ENCODE measurements around the gene AATF.

Gene AATF

GRCh38 chr17:36911001-36911400, 37.8 kb upstream of the AATF start:
- POLR2A ChIA-PET: no interaction called here
- H3K27me3 ChIP-seq (replicated peaks in 2 of 5; ENCODE audit: control insufficient read depth in 4 of 5, insufficient read depth in 5 of 5, low read length in 4 of 5): peaks cover 0 to 47% (median 11%) of the 10 kb centered on the region in 5 experiments

GRCh38 chr17:36913132-36913531, 35.6 kb upstream of the AATF start:
- peaks cover 0 to 39% (median 10%) of the 10 kb centered on the region in 5 experiments for H3K27me3 ChIP-seq (replicated peaks in 2 of 5; ENCODE audit: control insufficient read depth in 4 of 5, insufficient read depth in 5 of 5, low read length in 4 of 5)
- H3K27ac ChIP-seq (ENCODE audit: insufficient read depth in 1 of 2, low read depth in 1 of 2, low read length in 2 of 2, poor library complexity in 1 of 2, severe bottlenecking in 2 of 2): no peak overlapping the region
- H3K36me3 ChIP-seq (ENCODE audit: control insufficient read depth in 4 of 4, insufficient read depth in 4 of 4, low read length in 3 of 4): no peaks in the 10 kb centered on the region
- DNase-seq: no peak
- ChIA-PET POLR2A (no interaction called here), CTCF (no interaction called here)
- no peaks in the 10 kb centered on the region for H3K9me3 ChIP-seq (ENCODE audit: control extremely low read depth in 1 of 5, control insufficient read depth in 4 of 5, insufficient read depth in 2 of 5, low read depth in 1 of 5, low read length in 4 of 5)
- WGBS (ENCODE audit: insufficient coverage): no CpG with 5 or more reads among the region's 5 CpGs
- no peak overlapping the region for H3K4me3 ChIP-seq (ENCODE audit: control insufficient read depth in 1 of 7, extremely low read depth in 1 of 7, insufficient read depth in 4 of 7, low read depth in 2 of 7, low read length in 6 of 7)
- no peaks in the 10 kb centered on the region for H3K4me1 ChIP-seq (ENCODE audit: control extremely low read depth in 1 of 4, control insufficient read depth in 4 of 4, insufficient read depth in 4 of 4, low read length in 3 of 4)

More at GRCh38 chr17:36911001-36911400, 37.8 kb upstream of the AATF start:
- no peaks in the 10 kb centered on the region for H3K4me1 ChIP-seq (ENCODE audit: control extremely low read depth in 1 of 4, control insufficient read depth in 4 of 4, insufficient read depth in 4 of 4, low read length in 3 of 4)
- 82% methylated on average over 2 of the region's 3 CpGs for WGBS (ENCODE audit: insufficient coverage)
- H3K36me3 ChIP-seq (ENCODE audit: control insufficient read depth in 4 of 4, insufficient read depth in 4 of 4, low read length in 3 of 4): no peaks in the 10 kb centered on the region
- DNase-seq: no peak
- CTCF ChIA-PET: interaction anchor here (1.2 kb wide), 1 partner anchor 9 kb away, joined by 4 read pairs; no protein-coding TSS in a partner anchor
- no peak overlapping the region for H3K27ac ChIP-seq (ENCODE audit: insufficient read depth in 1 of 2, low read depth in 1 of 2, low read length in 2 of 2, poor library complexity in 1 of 2, severe bottlenecking in 2 of 2)
- H3K9me3 ChIP-seq (ENCODE audit: control extremely low read depth in 1 of 5, control insufficient read depth in 4 of 5, insufficient read depth in 2 of 5, low read depth in 1 of 5, low read length in 4 of 5): no peaks in the 10 kb centered on the region
- H3K4me3 ChIP-seq (ENCODE audit: control insufficient read depth in 1 of 7, extremely low read depth in 1 of 7, insufficient read depth in 4 of 7, low read depth in 2 of 7, low read length in 6 of 7): no peak overlapping the region

DNA sequence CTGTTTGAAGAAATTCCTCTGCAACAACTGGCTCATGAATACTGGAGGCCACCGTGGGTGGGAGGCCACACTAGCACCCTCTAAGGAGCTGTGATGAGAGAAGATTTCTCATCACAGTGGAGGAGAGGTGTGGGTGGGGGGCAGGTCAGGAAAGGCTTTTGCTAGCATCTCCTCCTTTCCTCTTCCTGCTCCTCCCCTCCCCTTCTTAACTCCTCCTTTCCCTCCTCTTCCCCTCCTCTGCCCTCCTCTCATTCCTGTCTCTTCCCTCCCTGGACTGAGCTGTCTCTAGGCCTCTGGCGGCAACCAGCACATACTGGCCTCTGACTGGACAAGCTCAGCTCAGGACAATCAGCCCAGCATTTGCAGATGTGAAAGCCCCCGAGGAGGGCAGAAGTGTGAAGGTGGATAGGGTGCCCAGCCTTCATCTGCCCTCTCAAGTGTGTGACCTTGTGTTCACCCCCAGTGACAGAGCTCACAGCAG, 30.5 kb upstream of the AATF start:
- no peaks in the 10 kb centered on the region for H3K9me3 ChIP-seq (ENCODE audit: control extremely low read depth in 1 of 5, control insufficient read depth in 4 of 5, insufficient read depth in 2 of 5, low read depth in 1 of 5, low read length in 4 of 5)
- ChIA-PET CTCF (no interaction called here), POLR2A (no interaction called here)
- H3K36me3 ChIP-seq (ENCODE audit: control insufficient read depth in 4 of 4, insufficient read depth in 4 of 4, low read length in 3 of 4): no peaks in the 10 kb centered on the region
- no peak overlapping the region for H3K27ac ChIP-seq (ENCODE audit: insufficient read depth in 1 of 2, low read depth in 1 of 2, low read length in 2 of 2, poor library complexity in 1 of 2, severe bottlenecking in 2 of 2)
- no peak overlapping the region for H3K4me3 ChIP-seq (ENCODE audit: control insufficient read depth in 1 of 7, extremely low read depth in 1 of 7, insufficient read depth in 4 of 7, low read depth in 2 of 7, low read length in 6 of 7)
- H3K4me1 ChIP-seq (ENCODE audit: control extremely low read depth in 1 of 4, control insufficient read depth in 4 of 4, insufficient read depth in 4 of 4, low read length in 3 of 4): no peaks in the 10 kb centered on the region
- no peak for DNase-seq
- 73% methylated on average over 2 of the region's 3 CpGs for WGBS (ENCODE audit: insufficient coverage)
- H3K27me3 ChIP-seq (replicated peaks in 2 of 5; ENCODE audit: control insufficient read depth in 4 of 5, insufficient read depth in 5 of 5, low read length in 4 of 5): peaks cover 5 to 55% (median 30%) of the 10 kb centered on the region in 5 experiments

GRCh38 chr17:36919407-36919968, 29.3 kb upstream of the AATF start:
- no peaks in the 10 kb centered on the region for H3K9me3 ChIP-seq (ENCODE audit: control extremely low read depth in 1 of 5, control insufficient read depth in 4 of 5, insufficient read depth in 2 of 5, low read depth in 1 of 5, low read length in 4 of 5)
- POLR2A ChIA-PET: no interaction called here
- no peak for DNase-seq
- no peaks in the 10 kb centered on the region for H3K36me3 ChIP-seq (ENCODE audit: control insufficient read depth in 4 of 4, insufficient read depth in 4 of 4, low read length in 3 of 4)
- no peak overlapping the region for H3K4me3 ChIP-seq (ENCODE audit: control insufficient read depth in 1 of 7, extremely low read depth in 1 of 7, insufficient read depth in 4 of 7, low read depth in 2 of 7, low read length in 6 of 7)
- H3K27me3 ChIP-seq (replicated peaks in 2 of 5; ENCODE audit: control insufficient read depth in 4 of 5, insufficient read depth in 5 of 5, low read length in 4 of 5): peaks cover 5 to 60% (median 31%) of the 10 kb centered on the region in 5 experiments
- H3K27ac ChIP-seq (ENCODE audit: insufficient read depth in 1 of 2, low read depth in 1 of 2, low read length in 2 of 2, poor library complexity in 1 of 2, severe bottlenecking in 2 of 2): no peak overlapping the region
- H3K4me1 ChIP-seq (ENCODE audit: control extremely low read depth in 1 of 4, control insufficient read depth in 4 of 4, insufficient read depth in 4 of 4, low read length in 3 of 4): no peaks in the 10 kb centered on the region
- CTCF ChIA-PET: interaction anchor here (1.1 kb wide), 1 partner anchor 27 kb away, joined by 3 read pairs; no protein-coding TSS in a partner anchor
- 85% methylated on average over 5 of the region's 7 CpGs for WGBS (ENCODE audit: insufficient coverage)

DNA sequence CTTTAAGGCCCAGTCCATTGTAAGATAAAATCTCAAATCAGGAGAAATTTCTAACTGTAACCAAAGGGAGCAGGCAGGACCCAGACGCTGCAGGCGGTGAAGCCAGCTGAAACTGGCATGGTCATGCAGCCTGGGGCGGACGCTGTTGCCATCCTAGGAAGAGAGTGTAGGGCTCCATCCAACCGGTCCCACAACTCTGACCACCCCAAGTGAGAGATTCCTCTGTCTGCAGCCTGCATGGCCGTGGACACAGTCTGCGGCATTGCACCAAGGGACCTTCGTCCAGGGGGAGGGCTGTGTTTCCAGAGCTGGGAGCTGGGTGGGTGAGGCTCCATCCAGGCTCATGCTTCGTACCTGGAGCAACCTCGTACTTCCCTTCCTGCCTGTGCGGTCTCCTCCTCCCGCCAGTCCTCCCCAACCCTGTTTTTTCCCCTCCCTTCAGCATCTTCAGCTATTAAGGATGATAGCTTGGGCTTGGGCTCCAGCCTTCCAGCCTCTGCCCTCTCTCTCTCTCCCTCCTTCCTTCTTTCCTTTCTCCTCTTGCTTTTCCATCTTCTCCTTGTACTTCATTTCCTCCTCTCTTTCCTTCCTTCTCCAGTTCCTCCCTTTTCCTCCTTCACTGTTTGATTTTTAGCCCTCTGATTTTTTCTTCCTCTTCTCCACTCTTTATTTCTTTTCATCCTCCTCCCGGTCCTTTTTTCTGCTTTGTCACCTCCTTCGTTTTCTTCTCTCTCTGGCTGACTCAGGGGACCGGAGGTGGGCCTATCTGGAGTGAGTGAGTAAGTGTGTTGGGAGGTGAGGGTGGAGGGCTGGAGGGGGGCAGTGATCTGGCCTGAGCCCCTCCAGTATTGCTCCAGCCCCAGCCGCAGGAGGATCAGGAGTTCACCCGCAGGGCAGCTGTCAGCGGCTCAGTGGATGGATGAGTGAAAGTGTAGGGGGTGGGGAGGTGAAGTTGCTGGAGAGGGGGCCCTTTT, 28.4 kb upstream of the AATF start:
- DNase-seq: no peak
- CTCF ChIA-PET: interaction anchor here (1.1 kb wide), 1 partner anchor 28 kb away, joined by 3 read pairs; no protein-coding TSS in a partner anchor

DNA sequence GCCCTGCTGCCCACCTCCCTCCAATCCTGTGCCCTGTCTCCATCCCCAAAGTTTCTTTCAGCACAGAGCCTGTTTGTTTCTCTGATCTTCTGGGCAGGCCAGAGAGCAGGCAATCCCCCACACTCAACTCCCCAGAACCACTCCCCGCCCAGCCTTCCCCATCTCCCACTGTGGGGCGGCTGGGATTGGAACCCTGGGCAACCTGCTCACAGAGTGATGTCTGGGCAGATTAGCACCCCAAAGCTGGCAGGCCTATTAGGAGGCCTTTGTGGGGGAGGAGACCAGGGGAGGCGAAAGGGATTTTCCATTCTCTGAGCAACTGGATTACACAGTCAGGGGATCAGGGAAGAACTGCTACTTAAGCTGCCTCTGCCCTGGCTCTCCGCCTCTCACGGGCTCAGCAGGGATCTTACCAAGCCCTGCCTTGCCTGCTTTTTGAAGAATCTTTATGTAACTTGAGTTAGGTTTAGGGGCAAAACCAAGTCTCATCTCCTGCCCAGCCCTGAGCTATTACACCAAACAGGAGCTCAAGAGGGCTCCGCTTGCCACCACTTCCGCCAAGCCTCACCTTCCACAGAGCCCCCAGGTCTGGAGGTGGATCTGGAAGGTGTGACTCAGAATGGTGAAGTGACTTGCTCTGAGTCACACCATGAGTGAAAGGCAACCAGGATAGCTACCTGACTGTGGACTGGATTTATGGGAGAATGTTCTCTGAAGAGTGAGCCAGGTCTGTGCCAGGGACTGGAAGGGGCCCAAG, 27.5 kb upstream of the AATF start:
- CTCF ChIA-PET: no interaction called here
- H3K9me3 ChIP-seq (ENCODE audit: control extremely low read depth in 1 of 5, control insufficient read depth in 4 of 5, insufficient read depth in 2 of 5, low read depth in 1 of 5, low read length in 4 of 5): no peaks in the 10 kb centered on the region
- DNase-seq: no peak
- H3K4me3 ChIP-seq (ENCODE audit: control insufficient read depth in 1 of 7, extremely low read depth in 1 of 7, insufficient read depth in 4 of 7, low read depth in 2 of 7, low read length in 6 of 7): no peak overlapping the region
- no peaks in the 10 kb centered on the region for H3K4me1 ChIP-seq (ENCODE audit: control extremely low read depth in 1 of 4, control insufficient read depth in 4 of 4, insufficient read depth in 4 of 4, low read length in 3 of 4)
- H3K36me3 ChIP-seq (ENCODE audit: control insufficient read depth in 4 of 4, insufficient read depth in 4 of 4, low read length in 3 of 4): no peaks in the 10 kb centered on the region
- H3K27me3 ChIP-seq (replicated peaks in 2 of 5; ENCODE audit: control insufficient read depth in 4 of 5, insufficient read depth in 5 of 5, low read length in 4 of 5): peaks cover 7 to 72% (median 37%) of the 10 kb centered on the region in 5 experiments
- H3K27ac ChIP-seq (ENCODE audit: insufficient read depth in 1 of 2, low read depth in 1 of 2, low read length in 2 of 2, poor library complexity in 1 of 2, severe bottlenecking in 2 of 2): no peak overlapping the region
- WGBS (ENCODE audit: insufficient coverage): 80% methylated on average over 2 of the region's 7 CpGs
- POLR2A ChIA-PET: no interaction called here

More for the DNA sequence above, 28.4 kb upstream of the AATF start:
- H3K9me3 ChIP-seq (ENCODE audit: control extremely low read depth in 1 of 5, control insufficient read depth in 4 of 5, insufficient read depth in 2 of 5, low read depth in 1 of 5, low read length in 4 of 5): no peaks in the 10 kb centered on the region
- no peak overlapping the region for H3K4me3 ChIP-seq (ENCODE audit: control insufficient read depth in 1 of 7, extremely low read depth in 1 of 7, insufficient read depth in 4 of 7, low read depth in 2 of 7, low read length in 6 of 7)
- H3K36me3 ChIP-seq (ENCODE audit: control insufficient read depth in 4 of 4, insufficient read depth in 4 of 4, low read length in 3 of 4): no peaks in the 10 kb centered on the region
- no peaks in the 10 kb centered on the region for H3K4me1 ChIP-seq (ENCODE audit: control extremely low read depth in 1 of 4, control insufficient read depth in 4 of 4, insufficient read depth in 4 of 4, low read length in 3 of 4)
- 30% methylated on average over 13 of the region's 18 CpGs for WGBS (ENCODE audit: insufficient coverage)
- H3K27ac ChIP-seq (ENCODE audit: insufficient read depth in 1 of 2, low read depth in 1 of 2, low read length in 2 of 2, poor library complexity in 1 of 2, severe bottlenecking in 2 of 2): no peak overlapping the region
- POLR2A ChIA-PET: no interaction called here
- H3K27me3 ChIP-seq (replicated peaks in 2 of 5; ENCODE audit: control insufficient read depth in 4 of 5, insufficient read depth in 5 of 5, low read length in 4 of 5): peaks cover 5 to 65% (median 34%) of the 10 kb centered on the region in 5 experiments

Measured in common myeloid progenitor, CD34-positive (primary cell).